HG03039 (cell line): ENCODE results near the gene CSTPP1.

ENCODE experiments used
- ATAC-seq: cut with Tn5 transposase; IDR thresholded peaks from one replicate; pipeline ENCODE4 v1.9.1; 2021; ENCODE audit warnings: mild to moderate bottlenecking, moderate library complexity; ENCODE audit not compliant: unreplicated experiment

Gene CSTPP1

GRCh38 chr11:47176328-47177228 is 240.0 kb downstream of the CSTPP1 start, which contains the start of gene ARFGAP2:
Gene ARFGAP2 (minus strand): TSS chr11:47176879. CDS start chr11:47176853, 26 bp downstream.
- peak; percentile 91 for ATAC-seq

- ATAC-seq = peak; percentile 31
These were observed 240.8 kb downstream of the CSTPP1 start for GRCh38 chr11:47177229-47177845.

- ATAC-seq = no peak
These were observed 241.3 kb downstream of the CSTPP1 start for GRCh38 chr11:47177846-47178245.

GRCh38 chr11:47178316-47178715 is 241.8 kb downstream of the CSTPP1 start:
- no peak for ATAC-seq

- ATAC-seq = no peak
These were observed 242.4 kb downstream of the CSTPP1 start for GRCh38 chr11:47178737-47179654.

- no peak for ATAC-seq
These were observed 243.1 kb downstream of the CSTPP1 start for GRCh38 chr11:47179655-47179991.

GRCh38 chr11:47180006-47180787 is 243.6 kb downstream of the CSTPP1 start:
- no peak for ATAC-seq

- ATAC-seq = no peak
These were observed 244.7 kb downstream of the CSTPP1 start for GRCh38 chr11:47181271-47181670.

- ATAC-seq = no peak
These were observed 245.8 kb downstream of the CSTPP1 start for GRCh38 chr11:47182380-47182779.

- ATAC-seq = no peak
These were observed 246.7 kb downstream of the CSTPP1 start for GRCh38 chr11:47183031-47183856.

GRCh38 chr11:47183969-47184368 is 247.4 kb downstream of the CSTPP1 start:
- ATAC-seq = no peak

GRCh38 chr11:47184711-47185304 is 248.2 kb downstream of the CSTPP1 start:
- no peak for ATAC-seq

GRCh38 chr11:47185305-47186075 is 248.9 kb downstream of the CSTPP1 start:
- no peak for ATAC-seq

GRCh38 chr11:47186076-47186699 is 249.6 kb downstream of the CSTPP1 start, which contains the start of gene PACSIN3:
Gene PACSIN3 (minus strand): TSS chr11:47186434. CDS start chr11:47182727, 3,707 bp downstream.
- no peak for ATAC-seq

- no peak for ATAC-seq
These were observed 250.4 kb downstream of the CSTPP1 start for GRCh38 chr11:47186700-47187695.

- no peak for ATAC-seq
These were observed 251.2 kb downstream of the CSTPP1 start for GRCh38 chr11:47187723-47188122.

- ATAC-seq = no peak
These were observed 251.7 kb downstream of the CSTPP1 start for GRCh38 chr11:47188259-47188658.
